ENCODE measurements around the gene ZNF619. TPM values are rescaled to one million over a fixed set of nuclear protein-coding genes. Genes with fewer than 3 reads are reported as not detected.
"Not testable (repeated sequence)": the region's sequence is repeated elsewhere in the genome, so short reads cannot be mapped to it uniquely, and the experiment has no call there.

The ZNF619 gene
- total RNA-seq, 1 experiment from 2014 or later = 2.2 TPM

DNA sequence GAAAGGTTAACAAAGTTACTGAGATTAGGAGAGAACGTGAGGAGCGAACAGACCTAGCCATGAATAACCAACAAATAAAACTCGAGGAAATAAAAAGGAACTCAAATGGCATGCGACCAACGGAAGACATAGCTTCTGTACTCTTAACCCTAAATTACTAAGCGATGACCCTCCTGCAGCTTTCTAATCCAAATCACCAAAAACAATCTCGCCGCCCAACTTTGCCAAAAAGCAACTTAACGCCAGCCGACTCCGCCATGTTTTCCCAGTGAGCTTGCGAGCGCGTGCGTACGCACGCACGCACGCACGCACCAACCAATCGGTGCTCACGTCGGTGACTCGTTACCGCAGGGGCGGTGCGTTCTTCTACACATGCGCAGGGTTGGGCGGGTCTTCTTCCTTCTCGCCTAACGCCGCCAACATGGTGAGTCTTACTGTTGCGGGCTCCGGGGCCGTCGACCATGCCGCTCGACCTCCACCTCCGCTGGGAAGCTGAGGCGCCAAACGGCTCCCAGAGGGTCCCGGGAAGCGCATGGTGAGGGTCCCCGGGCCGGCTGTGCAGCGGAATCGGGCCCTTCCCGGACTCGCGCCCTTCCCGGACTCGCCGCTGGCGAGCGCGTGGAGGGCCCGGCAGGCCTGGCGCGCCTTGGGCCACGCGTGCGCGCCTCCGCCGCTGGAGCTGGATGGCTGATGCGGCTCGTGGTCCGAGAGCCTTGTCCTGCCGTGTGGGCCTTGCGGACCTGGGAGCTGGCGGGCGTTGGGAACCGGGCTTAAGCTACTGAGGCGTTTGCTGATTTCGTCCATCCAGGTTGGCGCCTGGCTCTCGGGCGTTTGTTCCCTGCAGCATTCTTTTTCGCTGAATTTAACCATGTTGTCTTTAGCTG is 19.7 kb upstream of the ZNF619 start, which contains the start of gene RPL14:
RPL14 (plus strand) TSS at position 400 of the 884 bp plus-strand sequence; CDS start at position 533, 133 bp downstream.
- no peaks in the 10 kb centered on the region for H3K27me3 ChIP-seq (ENCODE audit: control insufficient read depth, insufficient read depth, low read length)
- H3K36me3 ChIP-seq (replicated peaks; ENCODE audit: control insufficient read depth, insufficient read depth, low read length) = peaks cover 27% of the 10 kb centered on the region
- DNase-seq = peak; percentile 96
- H3K4me3 ChIP-seq (ENCODE audit: insufficient read depth, low read depth, low read length) = peak within 1 kb of the TSS; percentile 98

DNA sequence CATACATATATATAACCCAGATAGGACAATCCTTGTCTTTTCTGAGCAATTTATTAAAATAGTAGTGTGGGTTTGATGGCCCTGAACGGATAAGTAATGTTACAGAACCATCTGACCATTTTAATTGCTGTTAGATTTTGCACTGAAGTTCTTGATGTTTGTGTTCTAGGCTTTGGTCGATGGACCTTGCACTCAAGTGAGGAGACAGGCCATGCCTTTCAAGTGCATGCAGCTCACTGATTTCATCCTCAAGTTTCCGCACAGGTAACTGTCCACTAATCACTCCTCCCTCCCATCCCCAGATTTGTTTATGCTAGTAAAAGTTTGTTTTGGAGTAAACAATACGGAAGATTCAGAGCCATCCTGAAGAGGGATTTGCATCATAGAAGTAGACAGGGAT is 18.4 kb upstream of the ZNF619 start:
- Histone ChIP-seq H3K36me3 (replicated peaks; ENCODE audit: control insufficient read depth, insufficient read depth, low read length) (peaks cover 33% of the 10 kb centered on the region), H3K27me3 (ENCODE audit: control insufficient read depth, insufficient read depth, low read length) (no peaks in the 10 kb centered on the region), H3K4me3 (ENCODE audit: insufficient read depth, low read depth, low read length) (peak overlapping the region; percentile 98; the same call in 1 of the 2 replicates)
- no peak for DNase-seq

DNA sequence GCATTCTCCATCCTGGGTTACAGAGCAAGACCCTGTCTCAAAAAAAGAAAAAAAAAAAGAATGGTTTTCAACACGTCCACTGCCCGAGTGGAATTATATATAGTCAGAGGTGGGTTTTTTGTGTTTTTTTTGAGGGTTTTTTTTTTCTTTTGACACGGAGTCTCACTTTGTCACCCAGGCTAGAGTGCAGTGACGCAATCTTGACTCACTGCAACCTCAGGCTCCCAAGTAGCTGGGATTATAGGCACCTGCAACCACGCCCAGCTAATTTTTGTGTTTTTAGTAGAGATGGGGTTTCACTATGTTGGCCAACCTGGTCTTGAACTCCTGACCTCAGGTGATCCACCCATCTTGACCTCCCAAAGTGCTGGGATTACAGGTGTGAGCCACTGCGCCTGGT is 16.4 kb upstream of the ZNF619 start:
- H3K4me3 ChIP-seq (ENCODE audit: insufficient read depth, low read depth, low read length); DNase-seq; H3K27me3 ChIP-seq (ENCODE audit: control insufficient read depth, insufficient read depth, low read length): not testable (repeated sequence)
- H3K36me3 ChIP-seq (replicated peaks; ENCODE audit: control insufficient read depth, insufficient read depth, low read length) = peaks cover 37% of the 10 kb centered on the region

DNA sequence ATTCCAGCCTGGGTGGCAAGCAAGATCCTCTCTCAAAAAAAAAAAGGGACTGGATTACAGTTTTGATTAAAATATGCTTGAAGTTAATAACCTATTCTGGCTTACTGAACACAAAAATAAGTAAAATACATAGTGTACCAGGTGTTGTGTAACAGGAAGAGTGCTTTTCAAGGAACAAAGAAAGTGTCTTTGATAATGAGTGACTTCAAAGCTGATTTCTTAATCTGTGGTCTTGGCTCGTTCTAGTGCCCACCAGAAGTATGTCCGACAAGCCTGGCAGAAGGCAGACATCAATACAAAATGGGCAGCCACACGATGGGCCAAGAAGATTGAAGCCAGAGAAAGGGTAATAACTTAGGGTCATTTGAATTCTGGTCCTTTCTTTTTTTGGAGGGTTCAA is 15.8 kb upstream of the ZNF619 start:
- DNase-seq = no peak
- Histone ChIP-seq H3K36me3 (replicated peaks; ENCODE audit: control insufficient read depth, insufficient read depth, low read length) (peaks cover 37% of the 10 kb centered on the region), H3K4me3 (ENCODE audit: insufficient read depth, low read depth, low read length) (no peak overlapping the region)

GRCh38 chr3:40462838-40463237 is 14.1 kb upstream of the ZNF619 start:
- not testable (repeated sequence) for H3K27me3 ChIP-seq (ENCODE audit: control insufficient read depth, insufficient read depth, low read length); H3K4me3 ChIP-seq (ENCODE audit: insufficient read depth, low read depth, low read length); DNase-seq
- H3K36me3 ChIP-seq (replicated peaks; ENCODE audit: control insufficient read depth, insufficient read depth, low read length) = peaks cover 37% of the 10 kb centered on the region

More for the DNA sequence above, 15.8 kb upstream of the ZNF619 start:
- H3K27me3 ChIP-seq (ENCODE audit: control insufficient read depth, insufficient read depth, low read length) = no peaks in the 10 kb centered on the region

GRCh38 chr3:40463579-40463978 is 13.3 kb upstream of the ZNF619 start:
- no peaks in the 10 kb centered on the region for H3K27me3 ChIP-seq (ENCODE audit: control insufficient read depth, insufficient read depth, low read length)
- no peak for DNase-seq
- H3K4me3 ChIP-seq (ENCODE audit: insufficient read depth, low read depth, low read length) = no peak overlapping the region
- H3K36me3 ChIP-seq (replicated peaks; ENCODE audit: control insufficient read depth, insufficient read depth, low read length) = peaks cover 31% of the 10 kb centered on the region

DNA sequence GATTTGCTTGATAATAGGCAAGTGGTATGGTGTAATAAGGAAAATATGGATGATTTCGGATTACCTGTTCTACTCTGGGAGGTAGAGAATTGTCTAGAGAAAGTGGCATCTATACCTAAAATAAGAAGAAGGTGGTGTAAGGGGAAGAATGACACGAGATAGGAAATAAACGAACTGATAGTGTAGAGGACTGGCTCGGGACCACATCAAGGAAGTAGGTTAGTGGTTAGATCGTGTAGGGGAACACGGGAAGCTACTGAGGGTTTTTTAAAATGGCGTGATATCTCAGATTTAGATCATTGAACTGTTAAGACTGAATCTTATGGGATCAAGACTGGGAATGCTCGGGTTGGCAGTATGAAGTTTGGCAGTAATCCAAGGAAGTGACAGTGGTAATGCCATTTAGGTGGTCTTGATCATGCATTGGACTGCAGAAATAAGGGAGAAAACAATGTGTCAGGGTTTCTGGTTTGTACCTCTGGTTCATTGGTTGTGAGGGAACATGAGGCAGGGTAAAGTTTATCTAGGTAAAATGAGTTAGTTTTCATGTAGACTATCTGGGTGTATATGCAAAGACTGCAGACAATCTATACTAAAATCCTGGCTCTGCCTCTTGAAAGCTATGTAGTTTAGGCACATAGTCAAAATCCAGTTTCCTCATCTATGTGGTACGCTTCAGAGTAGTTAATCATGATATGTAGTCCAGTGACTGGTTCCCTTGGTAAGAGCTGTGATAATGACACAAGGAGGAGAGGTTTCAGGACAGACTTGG is 12.4 kb upstream of the ZNF619 start:
- Histone ChIP-seq H3K4me3 (ENCODE audit: insufficient read depth, low read depth, low read length) (no peak overlapping the region), H3K27me3 (ENCODE audit: control insufficient read depth, insufficient read depth, low read length) (no peaks in the 10 kb centered on the region), H3K36me3 (replicated peaks; ENCODE audit: control insufficient read depth, insufficient read depth, low read length) (peaks cover 24% of the 10 kb centered on the region)
- no peak for DNase-seq

- no peak overlapping the region for H3K4me3 ChIP-seq (ENCODE audit: insufficient read depth, low read depth, low read length)
- peaks cover 24% of the 10 kb centered on the region for H3K36me3 ChIP-seq (replicated peaks; ENCODE audit: control insufficient read depth, insufficient read depth, low read length)
- H3K27me3 ChIP-seq (ENCODE audit: control insufficient read depth, insufficient read depth, low read length) = no peaks in the 10 kb centered on the region
- peak; percentile 52 for DNase-seq
Measured at GRCh38 chr3:40465111-40465407, 11.9 kb upstream of the ZNF619 start.

DNA sequence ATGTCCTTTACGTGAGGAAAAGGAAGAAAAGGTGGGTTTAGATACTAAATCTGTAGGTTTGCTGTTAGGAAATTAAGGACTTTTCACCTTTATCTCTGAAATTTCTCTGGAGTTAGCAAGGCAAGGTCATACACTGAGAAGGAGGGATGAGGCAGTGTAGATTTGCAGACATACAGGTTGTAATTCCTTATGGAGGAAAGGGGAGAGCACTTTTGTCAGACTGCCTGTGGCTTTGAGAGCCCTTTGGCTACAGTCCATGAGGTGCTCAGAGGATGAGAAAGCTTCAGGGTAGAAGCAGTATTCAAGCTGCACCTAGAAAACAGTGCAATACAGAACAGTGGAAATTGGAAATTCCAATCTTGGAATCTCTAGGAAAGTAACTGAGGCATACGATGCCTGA is 11.5 kb upstream of the ZNF619 start:
- Histone ChIP-seq H3K4me3 (ENCODE audit: insufficient read depth, low read depth, low read length) (no peak overlapping the region), H3K36me3 (replicated peaks; ENCODE audit: control insufficient read depth, insufficient read depth, low read length) (peaks cover 21% of the 10 kb centered on the region), H3K27me3 (ENCODE audit: control insufficient read depth, insufficient read depth, low read length) (no peaks in the 10 kb centered on the region)
- no peak for DNase-seq

DNA sequence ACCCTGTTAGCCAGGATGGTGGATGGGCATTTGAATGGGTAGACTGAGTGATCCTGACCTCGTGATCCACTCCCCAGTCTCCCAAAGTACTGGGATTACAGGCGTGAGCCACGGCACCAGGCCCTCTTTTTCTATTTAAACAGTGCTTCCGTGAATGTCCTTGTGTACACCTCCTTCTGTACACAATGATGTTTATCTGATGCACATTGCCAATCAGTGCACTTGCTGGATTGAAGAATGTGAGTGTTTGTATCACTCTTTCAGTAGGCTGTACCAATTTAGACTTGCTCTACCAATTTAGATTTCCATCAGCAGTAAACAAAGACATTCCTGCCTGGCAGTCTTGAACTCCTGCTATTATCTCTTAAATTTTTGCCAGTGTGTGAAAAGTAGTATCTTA is 8.9 kb upstream of the ZNF619 start:
- Histone ChIP-seq H3K27me3 (ENCODE audit: control insufficient read depth, insufficient read depth, low read length) (no peaks in the 10 kb centered on the region), H3K4me3 (ENCODE audit: insufficient read depth, low read depth, low read length) (no peak overlapping the region), H3K36me3 (replicated peaks; ENCODE audit: control insufficient read depth, insufficient read depth, low read length) (peaks cover 7% of the 10 kb centered on the region)
- DNase-seq = no peak

DNA sequence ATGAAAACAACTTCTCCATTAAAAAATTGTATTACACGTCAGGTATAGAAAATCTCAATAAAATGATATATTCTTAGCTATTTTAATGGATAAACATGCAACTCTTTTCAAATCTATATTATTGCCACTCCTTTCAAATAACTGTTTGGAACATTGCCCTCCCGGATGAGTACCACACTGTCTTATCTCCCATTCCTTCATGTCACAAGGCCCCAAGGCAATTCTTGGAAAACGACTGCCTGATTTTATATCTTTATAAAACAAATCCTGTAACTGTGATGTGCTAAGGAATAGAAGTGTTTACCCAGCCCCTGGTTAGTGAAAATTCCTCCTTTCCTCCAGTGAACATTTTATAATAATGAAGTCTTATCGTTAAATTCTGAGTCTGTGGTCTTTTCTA is 6.2 kb upstream of the ZNF619 start:
- Histone ChIP-seq H3K4me3 (ENCODE audit: insufficient read depth, low read depth, low read length) (no peak overlapping the region), H3K36me3 (replicated peaks; ENCODE audit: control insufficient read depth, insufficient read depth, low read length) (no peaks in the 10 kb centered on the region), H3K27me3 (ENCODE audit: control insufficient read depth, insufficient read depth, low read length) (no peaks in the 10 kb centered on the region)
- DNase-seq = no peak

GRCh38 chr3:40477666-40478065 is 744 bp downstream of the ZNF619 start:
- H3K4me3 ChIP-seq (ENCODE audit: insufficient read depth, low read depth, low read length) = peak overlapping the region; percentile 58
- H3K27me3 ChIP-seq (ENCODE audit: control insufficient read depth, insufficient read depth, low read length) = no peaks in the 10 kb centered on the region
- no peaks in the 10 kb centered on the region for H3K36me3 ChIP-seq (replicated peaks; ENCODE audit: control insufficient read depth, insufficient read depth, low read length)
- DNase-seq = peak; percentile 42

DNA sequence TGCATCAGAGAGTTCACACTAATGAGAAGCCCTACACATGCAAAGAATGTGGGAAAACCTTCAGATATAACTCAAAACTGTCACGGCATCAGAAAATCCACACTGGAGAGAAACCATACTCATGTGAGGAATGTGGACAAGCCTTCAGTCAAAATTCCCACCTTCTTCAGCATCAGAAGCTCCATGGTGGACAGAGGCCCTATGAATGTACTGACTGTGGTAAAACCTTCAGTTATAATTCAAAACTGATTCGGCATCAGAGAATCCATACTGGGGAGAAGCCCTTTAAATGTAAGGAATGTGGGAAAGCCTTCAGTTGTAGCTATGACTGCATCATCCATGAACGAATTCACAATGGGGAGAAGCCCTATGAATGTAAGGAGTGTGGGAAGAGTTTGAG is 10.2 kb downstream of the ZNF619 start:
- Histone ChIP-seq H3K27me3 (ENCODE audit: control insufficient read depth, insufficient read depth, low read length) (no peaks in the 10 kb centered on the region), H3K4me3 (ENCODE audit: insufficient read depth, low read depth, low read length) (no peak overlapping the region), H3K36me3 (replicated peaks; ENCODE audit: control insufficient read depth, insufficient read depth, low read length) (no peaks in the 10 kb centered on the region)
- no peak for DNase-seq

DNA sequence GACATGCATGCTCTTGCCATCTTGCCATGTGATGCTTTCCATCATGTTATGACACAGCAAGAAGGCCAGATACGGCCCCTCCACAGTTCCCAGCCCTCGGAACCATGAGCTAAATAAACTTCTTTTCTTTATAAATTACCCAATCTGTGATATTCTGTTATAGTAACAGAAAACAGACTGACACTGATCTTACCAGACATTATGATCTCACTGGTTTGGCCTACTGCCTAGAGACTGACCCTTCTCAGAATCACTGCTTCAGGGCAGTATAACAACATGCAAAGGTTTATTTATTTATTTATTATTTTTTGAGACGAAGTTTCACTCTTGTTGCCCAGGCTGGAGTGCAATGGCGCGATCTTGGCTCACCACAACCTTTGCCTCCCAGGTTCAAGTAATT is 14.0 kb downstream of the ZNF619 start:
- Histone ChIP-seq H3K36me3 (replicated peaks; ENCODE audit: control insufficient read depth, insufficient read depth, low read length) (no peaks in the 10 kb centered on the region), H3K27me3 (ENCODE audit: control insufficient read depth, insufficient read depth, low read length) (no peaks in the 10 kb centered on the region), H3K4me3 (ENCODE audit: insufficient read depth, low read depth, low read length) (no peak overlapping the region)
- DNase-seq = no peak

GRCh38 chr3:40494698-40495097 is 17.8 kb downstream of the ZNF619 start:
- DNase-seq = peak; percentile 52
- H3K4me3 ChIP-seq (ENCODE audit: insufficient read depth, low read depth, low read length) = no peak overlapping the region
- no peaks in the 10 kb centered on the region for H3K27me3 ChIP-seq (ENCODE audit: control insufficient read depth, insufficient read depth, low read length)
- H3K36me3 ChIP-seq (replicated peaks; ENCODE audit: control insufficient read depth, insufficient read depth, low read length) = no peaks in the 10 kb centered on the region

Measured in H7 (cell line).